COLO668 (cell line): ENCODE data around the gene ANKRD13A.

ENCODE experiments used
- DNase-seq: peaks from one replicate; lab custom pipeline; 2025; ENCODE audit not compliant: unreplicated experiment; lab: John Stamatoyannopoulos, UW

The ANKRD13A gene

DNA sequence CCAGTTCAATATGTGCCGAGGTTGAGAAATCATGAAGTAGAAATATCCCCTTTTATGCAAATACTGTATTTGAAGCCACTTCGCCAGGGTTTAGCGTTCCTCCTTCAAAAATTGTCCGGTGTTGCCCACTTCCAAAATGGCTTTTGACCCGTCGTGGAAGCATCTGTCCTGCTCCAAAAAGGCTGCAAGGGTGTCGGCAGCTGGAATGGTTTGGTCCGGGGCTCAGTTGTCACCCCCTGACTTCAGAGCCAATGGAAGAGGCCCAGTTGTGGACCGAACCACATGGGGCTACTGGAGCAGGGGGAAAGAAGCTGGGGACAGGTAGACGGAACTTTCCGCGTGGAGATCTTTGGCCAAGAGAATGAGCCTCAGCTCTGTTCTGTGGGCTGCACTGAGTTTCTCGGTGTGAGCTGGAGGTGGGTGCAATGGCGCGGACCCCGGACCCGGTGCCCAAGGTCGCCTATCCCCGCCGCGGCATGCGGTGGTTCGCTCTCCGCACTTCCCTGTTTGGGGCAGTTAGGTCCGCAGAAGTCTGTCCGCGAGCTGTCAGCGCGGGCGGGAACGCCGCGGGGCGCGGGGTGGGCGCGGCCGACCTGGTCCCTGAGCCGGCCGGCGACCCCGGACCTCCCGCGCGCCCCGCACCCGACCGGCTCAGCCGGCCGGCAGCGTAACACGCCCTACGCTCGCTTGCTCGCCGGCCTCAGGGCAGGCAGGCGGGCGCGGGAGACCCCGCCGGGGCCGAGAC is at the start of gene ANKRD13A:
Gene ANKRD13A (plus strand): TSS at position 527 of the 745 bp plus-strand sequence. CDS start 259 bp downstream, outside the sequence.
- peak; percentile 92 for DNase-seq

DNA sequence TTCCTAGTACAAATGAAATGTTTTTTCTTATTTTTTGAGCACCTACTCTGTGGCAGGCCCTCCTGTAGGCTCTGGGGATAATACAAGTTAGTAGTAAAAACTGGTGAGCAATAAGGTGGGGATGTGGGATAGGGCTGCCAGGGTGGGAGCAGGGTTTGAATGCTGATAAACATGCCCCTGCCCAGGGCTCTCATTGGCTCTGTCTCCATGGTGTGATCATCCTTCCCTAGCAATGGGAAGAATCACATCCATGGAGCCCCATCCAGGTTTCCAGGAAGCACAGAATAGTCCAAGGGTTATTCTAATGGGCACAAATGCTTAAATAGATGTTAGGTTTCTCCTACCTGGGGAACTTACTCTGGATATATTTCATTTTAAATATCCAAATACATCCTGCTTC is 48.6 kb upstream of the ANKRD13A start:
- no peak for DNase-seq

DNA sequence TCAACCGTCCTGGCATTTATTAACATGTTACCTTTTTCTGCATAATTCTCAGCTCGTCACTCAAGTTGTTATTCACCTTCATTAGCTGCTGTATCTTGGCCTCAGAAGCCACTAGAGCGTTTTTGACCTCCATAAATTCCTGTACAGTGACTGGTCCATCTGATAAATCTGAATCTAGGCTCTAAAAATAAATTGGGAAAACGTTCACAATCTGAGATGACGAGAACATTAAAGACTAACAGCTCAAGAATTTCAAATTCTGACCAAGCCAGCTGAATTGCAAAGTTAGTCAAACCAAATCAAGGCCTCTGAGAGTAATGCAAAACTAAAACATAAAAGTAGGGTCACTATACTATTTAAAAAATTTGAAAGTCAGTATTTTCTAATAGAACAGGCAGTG is 48.1 kb upstream of the ANKRD13A start:
- DNase-seq, result no peak

DNA sequence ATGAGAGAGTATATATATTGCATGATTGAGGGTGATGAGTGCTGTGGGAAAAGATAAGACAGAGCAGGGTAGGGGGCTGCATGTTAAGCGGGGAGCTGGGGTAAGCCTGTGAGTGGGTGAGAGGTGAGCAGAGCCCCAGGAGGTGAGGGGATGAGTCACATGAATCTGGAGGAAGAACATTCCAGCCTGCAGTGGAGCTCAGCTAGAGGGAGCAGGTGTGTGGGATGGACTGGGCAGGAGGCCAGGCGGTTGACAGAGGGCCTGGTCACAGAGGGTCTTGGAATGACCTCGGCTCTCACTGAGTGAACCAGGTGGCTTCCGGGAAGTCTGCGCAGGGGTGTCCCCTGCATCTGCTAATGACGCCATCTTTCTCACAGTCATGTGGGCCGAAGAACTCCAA is 47.5 kb upstream of the ANKRD13A start:
- peak; percentile 34 for DNase-seq

DNA sequence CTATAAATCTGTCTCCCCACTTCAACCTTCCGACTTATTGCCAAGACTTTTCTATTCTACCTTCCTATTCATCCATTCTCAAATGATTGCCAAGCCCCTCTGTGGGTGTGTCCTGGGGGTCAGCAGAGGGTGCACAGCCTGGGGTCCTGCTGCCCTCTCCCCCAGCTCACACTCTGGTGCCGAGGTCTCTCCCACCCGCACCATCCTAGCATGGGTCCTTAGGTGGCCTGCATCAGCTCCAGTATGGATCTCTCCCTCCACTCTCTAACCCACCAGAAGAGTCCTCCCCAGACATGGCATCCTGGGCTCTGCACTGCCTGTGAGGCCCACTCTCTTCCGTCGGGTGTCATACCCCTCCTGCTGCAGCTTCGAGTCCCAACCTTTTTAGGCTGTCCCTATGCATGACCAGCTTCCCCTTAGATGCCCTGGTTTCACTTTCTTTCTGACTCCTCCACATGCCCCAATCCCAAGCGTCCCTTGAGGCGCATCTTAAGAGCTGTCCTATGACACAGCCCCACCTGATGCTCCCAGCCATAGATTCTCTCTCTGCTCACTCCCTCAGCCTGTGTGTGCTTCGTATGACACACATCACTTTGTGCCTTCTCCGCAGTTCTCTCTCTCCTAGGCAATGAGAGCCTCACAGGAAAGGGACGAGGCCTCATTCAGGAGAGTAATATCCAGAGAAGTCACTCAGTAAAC is 46.9 kb upstream of the ANKRD13A start:
- no peak for DNase-seq

DNA sequence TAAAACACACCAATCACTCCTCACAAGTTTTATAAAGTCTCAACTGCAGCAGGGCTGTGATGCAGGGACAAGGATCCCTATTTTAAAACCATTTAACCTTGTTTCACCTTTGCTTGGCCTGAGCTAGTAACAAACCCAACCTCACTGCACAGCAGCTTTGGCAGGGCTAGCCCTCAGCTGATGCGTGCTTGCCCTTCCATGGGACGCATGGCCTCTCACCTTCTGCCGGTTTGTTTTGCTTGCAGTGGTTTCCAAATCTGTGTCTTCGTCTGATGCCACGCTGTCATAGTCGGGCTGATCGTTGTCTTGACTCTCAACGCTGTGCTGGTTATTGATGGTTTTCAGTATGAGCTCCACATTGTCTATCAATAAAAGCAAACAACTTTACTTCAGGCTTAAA is 46.4 kb upstream of the ANKRD13A start:
- no peak for DNase-seq

DNA sequence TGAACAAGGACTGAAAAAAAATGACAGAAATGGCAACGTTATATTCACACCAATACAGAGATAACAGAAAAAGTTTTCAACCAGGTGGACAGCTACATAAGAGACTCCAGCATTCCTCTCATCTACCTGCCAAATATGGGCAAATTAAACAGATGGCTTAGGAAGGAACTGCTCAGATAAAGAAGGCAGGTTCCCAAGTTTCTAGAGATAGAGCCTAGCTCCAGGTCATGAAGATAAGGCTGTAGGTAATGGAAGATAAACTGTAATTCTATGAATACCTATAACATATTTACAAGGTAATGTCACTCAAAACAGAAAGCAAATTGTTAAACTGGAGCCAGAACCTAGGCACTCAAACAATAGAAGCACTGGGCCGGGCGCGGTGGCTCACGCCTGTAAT is 45.6 kb upstream of the ANKRD13A start:
- no peak for DNase-seq

DNA sequence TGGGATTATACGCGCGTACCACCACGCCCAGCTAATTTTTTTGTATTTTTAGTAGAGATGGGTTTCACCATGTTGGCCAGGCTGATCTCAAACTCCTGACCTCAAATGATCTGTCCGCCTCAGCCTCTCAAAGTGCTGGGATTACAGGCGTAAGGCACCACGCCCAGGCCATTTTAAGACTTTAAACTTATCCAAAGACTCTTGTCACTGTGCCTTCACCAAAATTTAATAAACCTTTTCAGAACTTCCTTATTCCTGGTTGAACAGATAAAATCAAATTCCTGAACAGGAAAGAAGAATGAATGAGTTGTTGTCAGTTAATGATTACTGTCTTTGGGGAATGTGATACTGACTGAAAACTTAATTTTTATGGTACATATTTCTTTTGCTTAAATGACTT is 40.9 kb upstream of the ANKRD13A start:
- DNase-seq, result no peak

DNA sequence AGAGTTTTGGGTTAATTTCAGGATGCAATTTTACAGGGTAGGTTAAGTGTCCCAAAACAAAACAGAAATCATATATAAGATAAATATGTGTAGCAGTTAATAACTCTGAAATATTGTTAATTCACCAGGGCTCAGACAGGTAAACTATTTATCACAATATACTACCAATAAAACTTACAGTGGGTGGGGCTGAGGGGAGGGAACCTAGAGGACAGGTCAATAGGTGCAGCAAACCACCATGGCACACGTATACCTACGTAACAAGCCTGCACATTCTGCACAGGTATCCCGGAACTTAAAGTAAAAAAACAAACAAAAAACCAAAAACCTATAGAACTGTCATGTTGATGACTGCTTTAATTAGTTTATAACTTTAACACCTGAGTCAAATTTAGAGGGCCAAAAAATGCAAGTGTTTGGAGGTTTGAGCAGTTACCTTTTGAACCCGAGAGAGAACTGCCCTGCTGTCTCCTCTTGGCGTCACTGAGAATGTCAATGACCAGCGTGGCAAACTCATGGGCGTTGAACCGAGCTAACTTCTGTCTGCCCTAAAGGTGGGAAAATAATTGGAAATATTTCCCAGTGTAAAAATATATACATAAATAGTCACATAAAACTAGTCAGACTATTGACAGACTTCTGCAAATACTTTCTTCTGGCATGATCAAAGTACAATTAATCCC is 39.7 kb upstream of the ANKRD13A start:
- no peak for DNase-seq

DNA sequence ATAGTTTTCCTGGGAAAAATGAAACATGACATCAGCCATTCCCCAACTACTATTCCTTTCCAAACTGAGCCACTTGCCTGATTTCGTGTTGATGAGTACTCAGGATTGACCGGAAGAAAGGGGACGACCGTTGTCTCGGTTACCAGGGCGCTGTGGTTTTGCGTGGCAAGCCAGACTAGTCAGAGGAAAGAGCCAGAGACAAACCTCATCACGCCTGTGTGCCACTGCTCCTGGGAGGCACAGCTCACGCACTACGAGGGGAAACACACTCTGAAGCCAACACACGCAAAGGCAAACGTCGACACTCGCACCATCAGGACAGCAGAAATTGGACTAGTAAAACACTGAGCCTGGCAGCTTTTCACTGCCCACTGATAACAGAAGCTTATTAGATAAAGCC is 38.0 kb upstream of the ANKRD13A start:
- DNase-seq, result no peak

DNA sequence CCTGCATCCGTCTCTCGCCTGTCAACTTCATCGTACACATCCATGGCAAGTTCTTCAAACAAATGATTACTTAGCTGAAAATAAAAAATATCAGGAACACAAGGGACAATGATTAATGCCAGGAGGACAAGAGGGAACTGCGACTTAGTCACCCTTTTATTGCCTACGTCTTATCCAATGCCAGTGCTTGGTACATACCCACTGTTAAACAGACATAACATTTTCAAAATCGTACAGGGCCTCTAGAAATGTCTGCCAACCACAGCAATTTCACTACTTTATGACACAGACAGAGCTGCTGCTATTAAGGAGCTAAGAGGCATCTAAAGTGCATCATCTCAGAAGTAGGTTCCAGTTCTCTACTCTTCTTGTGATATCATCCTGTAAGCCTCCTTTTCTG is 37.6 kb upstream of the ANKRD13A start:
- no peak for DNase-seq

DNA sequence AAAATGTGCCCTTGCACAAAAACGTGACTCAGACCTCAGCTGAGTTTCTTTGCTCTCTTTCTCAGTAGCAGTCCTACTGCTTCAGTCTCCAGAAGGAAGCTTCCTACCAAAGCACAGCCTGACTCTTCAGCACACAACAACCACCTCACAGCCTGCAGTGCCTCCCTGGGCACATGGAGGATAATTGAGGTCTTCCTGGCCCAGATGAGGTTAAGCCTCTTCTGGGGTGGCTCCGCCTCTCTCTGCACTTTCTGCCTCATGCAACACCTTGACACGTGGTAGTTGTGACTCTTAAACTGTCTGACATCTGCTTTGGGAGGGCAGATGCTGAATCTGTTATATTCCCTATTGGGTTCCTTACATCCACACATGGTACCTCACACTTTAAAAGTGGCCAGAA is 36.8 kb upstream of the ANKRD13A start:
- no peak for DNase-seq

DNA sequence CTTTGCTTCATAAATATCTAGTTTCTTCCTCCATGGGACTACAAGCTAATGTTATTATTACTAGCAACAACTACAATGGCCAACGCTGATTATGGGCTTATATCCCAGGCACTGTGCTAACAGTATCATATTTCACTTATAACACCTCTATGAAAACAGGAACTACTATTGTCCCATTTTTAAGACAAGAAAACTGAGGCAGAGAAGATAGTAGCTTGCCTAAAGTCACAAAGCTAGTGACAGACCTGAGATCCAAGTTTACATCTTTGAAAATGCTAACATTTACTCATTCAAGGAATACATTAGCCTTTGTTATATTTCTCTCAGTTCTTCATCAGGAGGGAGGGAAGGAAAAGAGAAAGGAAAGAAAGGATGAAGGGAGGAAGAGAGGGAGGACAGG is 35.9 kb upstream of the ANKRD13A start:
- no peak for DNase-seq

DNA sequence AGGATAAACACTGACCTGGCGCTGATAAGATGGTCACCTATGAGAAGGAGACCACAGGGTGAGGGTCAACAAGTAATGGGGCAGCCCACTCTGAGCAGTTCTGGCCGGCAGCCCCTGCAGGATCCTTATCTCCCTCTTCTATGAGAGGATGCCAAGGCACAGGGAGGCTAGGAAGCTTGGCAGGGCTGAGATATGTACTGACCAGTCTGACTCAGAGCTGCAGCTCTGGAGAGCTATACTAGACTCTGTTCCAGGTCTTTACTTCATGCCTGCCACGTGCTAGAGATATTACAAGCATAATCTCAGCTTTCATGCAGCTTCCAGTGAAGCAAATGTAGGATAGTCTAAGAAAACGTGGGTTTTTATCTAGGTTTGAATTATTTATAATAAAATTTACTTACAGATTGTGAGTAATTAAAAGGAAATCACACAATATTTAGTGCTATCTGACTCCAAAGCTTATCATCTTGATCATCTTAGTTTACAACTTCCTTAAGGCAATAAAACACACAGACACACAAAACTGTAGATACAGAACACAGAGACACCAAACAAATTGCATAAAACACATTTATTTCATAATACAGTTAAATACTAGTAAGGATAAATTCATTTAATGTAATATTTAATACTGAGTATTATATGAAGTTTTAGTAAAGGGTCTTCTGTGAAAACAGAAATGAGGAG is 35.3 kb upstream of the ANKRD13A start:
- DNase-seq, result no peak

DNA sequence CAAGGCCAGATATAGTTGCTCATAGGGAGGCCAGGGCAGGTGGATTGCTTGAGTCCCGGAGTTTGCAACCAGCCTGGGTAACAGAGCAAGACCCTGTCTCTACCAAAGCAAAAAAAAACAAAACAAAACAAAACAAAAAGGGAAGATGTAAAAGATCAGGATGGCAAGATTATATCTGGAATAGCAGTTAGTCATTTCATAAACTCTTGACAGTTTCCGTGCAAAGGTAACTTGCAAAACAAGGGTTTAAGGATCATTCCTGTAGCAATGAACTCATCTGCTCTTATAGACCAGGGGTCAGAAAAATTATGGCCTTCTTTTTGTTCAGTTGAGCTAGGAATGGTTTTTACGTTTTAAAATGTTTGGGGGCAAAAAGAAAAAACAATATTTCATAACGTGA is 32.7 kb upstream of the ANKRD13A start:
- DNase-seq, result no peak

DNA sequence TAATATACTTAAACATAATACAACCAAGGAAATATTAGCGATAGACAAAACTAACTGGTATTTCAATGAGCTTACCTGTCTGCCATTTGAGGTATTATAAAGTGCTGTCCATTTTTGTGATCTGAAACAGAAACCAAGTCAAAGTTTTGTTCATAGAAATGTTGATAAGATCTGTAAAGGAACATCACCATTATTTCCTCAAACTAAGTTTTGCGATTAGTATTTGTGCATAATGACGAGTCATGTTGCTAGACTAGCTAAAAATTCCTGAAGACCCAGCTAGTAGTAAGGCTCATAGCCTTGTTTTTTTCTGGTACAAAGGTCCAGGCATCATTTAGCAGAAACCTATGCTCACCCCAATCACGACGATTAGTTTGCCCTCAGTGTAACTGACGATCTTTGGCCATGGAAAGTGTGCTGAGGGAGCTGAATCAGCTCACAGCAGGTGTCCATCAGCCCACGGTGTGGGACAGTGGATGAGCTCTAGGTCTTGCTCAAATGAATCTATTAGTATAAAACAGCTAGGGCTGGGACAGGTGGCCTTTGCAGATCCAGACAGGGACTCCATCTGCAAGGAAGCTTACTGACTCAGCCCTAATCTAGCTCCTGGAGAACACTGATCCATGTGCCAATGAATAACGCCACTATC is 31.7 kb upstream of the ANKRD13A start:
- DNase-seq, result no peak

DNA sequence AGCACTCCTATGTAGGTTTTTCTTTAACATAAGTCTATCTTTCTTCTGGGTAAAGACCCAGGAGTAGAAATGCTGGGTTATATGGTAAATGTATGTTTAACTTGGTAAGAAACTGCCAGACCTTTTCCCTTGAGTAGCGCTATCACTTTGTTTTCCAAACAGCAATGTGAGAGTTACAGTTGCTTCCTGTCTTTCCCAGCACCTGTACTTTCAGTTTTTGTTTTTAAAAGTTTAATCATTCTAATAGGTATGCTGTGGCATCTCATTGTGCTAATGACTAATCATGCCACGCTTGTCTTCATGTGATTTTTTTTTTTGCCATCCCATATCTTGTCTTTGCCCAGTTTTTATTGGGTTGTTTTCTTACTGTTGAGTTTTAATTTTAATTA is 31.2 kb upstream of the ANKRD13A start:
- DNase-seq, result no peak

DNA sequence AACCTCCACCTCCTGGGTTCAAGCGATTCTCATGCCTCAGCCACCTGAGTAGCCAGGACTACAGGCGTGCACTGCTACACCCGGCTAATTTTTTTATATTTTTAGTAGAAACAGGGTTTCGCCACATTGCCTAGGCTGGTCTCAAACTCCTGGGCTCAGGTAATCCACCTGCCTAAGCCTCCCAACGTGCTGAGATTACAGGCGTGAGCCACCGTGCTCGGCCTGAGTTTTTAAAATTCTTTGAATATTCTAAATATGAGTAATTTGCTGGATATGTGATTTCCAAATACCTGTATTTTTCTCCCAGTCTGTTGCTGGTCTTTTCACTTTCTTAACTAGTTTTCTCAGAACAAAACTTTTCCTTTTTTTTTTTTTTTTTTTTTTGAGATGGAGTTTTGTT is 30.4 kb upstream of the ANKRD13A start:
- no peak for DNase-seq

DNA sequence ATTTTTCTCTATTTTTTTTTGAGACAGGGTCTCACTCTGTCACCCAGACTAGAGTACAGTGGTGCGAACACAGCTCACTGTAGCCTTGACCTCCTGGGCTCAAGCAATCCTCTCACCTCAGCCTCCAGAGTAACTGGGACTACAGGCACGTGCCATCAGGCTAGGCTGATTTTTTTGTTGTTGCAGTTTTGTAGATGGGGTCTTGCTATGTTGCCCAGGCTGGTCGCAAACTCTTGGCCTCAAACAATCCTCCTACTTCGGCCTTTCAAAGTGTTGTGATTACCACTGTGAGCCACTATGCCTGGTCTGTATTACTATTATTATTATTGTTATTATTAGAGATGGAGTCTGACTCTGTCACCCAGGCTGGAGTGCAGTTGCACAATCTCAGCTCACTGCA is 26.4 kb upstream of the ANKRD13A start:
- DNase-seq, result no peak

DNA sequence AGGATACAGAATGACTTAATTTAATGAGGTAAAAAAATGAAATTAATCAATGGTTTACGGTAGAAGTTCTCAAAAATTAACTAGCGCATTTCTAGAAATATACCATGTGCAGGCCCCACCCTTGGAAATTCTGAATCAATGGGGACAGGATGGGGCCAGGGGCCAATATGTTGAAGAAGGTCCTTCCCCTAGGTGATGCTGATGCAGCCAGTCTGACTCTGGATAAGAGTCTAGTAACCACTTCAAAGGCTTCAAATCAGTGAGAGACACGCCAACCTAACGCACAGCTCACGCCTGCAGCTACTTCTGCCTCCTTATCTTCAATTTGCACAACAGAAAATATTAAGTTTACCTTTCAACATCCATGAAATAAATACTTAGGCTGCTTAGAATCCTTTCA is 17.9 kb upstream of the ANKRD13A start:
- DNase-seq, result no peak

DNA sequence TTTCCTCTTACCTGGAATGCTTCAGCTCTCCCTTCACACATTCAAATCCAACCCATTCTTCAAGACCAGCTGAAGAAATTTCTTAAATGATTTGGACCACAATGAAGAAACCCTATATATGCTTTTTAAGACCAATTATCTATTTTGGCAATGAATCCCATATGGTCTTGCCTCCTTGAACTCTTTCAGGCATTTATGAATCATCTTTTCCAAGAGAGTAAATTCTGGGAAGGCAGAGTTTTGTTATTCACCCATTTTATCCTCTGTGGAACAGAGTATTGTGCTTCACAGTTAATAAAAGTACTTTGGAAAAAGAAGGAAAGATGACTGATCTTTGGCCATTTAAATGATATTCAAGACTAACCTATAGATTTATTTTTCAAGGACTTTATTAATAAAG is 17.0 kb upstream of the ANKRD13A start:
- no peak for DNase-seq
